ENCODE results near the gene PCK2. TPM values are rescaled to one million over a fixed set of nuclear protein-coding genes. Genes with fewer than 3 reads are reported as not detected.

Gene PCK2
- total RNA-seq, 2 donors from 2014 or later, result 1.8 to 10.7 TPM

GRCh38 chr14:24098229-24098926, 4.3 kb downstream of the PCK2 start:
- no peaks in the 10 kb centered on the region for H3K36me3 ChIP-seq

DNA sequence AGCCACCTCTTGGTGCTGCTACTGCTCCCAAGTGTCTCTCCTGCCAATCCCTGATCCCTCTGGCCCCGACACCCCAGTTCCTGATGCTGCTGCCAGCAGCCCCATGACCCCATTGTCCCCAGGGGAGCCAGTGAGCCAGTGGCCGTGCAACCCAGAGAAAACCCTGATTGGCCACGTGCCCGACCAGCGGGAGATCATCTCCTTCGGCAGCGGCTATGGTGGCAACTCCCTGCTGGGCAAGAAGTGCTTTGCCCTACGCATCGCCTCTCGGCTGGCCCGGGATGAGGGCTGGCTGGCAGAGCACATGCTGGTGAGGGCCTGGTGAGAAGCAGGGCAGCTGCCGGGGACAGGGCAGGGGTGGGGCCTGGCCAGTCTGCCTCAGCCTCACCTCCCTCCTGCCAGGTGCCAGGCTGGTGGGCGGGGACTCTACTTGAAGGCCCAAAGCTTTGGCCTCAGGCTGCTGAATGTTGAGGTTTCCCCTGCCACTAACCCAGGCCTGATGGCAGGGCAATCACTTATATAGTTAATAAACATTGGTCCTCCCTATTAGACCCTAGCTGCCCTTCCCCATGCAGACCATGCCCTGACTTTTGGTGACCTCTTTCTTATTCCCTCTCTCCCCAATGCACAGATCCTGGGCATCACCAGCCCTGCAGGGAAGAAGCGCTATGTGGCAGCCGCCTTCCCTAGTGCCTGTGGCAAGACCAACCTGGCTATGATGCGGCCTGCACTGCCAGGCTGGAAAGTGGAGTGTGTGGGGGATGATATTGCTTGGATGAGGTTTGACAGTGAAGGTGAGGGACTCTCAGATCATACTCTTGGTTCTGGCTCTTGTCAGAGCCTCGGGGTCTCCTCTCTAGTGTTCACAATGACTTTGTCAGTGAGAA, 5.1 kb downstream of the PCK2 start:
- Histone ChIP-seq H3K27me3 (no peaks in the 10 kb centered on the region), H3K36me3 (no peaks in the 10 kb centered on the region), H3K27ac (no peak overlapping the region), H3K4me3 (no peak overlapping the region), H3K9me3 (no peaks in the 10 kb centered on the region), H3K4me1 (peaks cover 0 to 14% of the 10 kb centered on the region in 2 donors)
- no peak for TF ChIP-seq CTCF (IDR thresholded peaks at IDR 0.05)
- no peak for DNase-seq (ENCODE audit: low spot score)

More at GRCh38 chr14:24098229-24098926, 4.3 kb downstream of the PCK2 start:
- Histone ChIP-seq H3K4me3 (no peak overlapping the region), H3K27ac (no peak overlapping the region), H3K4me1 (peaks cover 0 to 19% of the 10 kb centered on the region in 2 donors), H3K27me3 (no peaks in the 10 kb centered on the region), H3K9me3 (no peaks in the 10 kb centered on the region)
- no peak for DNase-seq (ENCODE audit: low spot score)
- TF ChIP-seq CTCF (IDR thresholded peaks at IDR 0.05), result no peak

DNA sequence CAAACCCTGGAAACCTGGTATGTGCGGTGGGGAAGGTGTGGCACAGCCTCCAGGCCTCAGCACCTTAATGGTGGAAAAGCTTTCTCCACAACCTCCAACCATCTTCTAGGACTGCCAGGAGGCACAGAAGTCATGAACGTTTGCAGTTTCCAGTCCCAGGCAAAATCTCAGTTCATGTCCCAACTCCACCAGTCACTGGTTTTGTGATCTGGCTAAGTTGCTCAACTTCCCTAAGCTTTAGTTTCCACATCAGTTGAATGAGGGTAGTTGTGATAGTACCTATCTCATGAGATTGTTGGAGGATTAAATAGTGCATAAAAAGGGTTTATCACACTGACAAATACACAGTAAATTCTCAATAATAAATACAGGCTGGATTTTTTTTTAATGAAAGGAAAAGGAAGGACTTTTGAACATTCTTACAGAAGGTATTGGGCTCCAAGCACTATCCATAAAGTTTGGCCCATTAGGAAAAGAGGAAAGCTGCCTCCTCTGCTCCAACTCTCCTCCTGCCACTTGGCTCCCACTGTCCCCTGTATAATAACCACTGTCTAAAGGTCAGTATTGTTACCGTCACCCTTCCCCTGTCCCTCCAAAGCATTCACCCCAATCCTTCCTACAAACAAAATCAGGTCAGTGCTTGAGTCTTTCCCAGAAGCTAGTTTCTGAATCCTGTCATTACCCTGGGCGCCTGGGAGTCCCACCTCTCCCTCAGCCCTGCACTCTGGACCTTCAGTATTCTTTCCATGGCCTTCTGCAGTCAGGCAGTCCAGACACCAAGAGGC, 6.3 kb downstream of the PCK2 start:
- H3K9me3 ChIP-seq, result no peaks in the 10 kb centered on the region
- no peaks in the 10 kb centered on the region for H3K27me3 ChIP-seq
- TF ChIP-seq CTCF (IDR thresholded peaks at IDR 0.05), result no peak
- no peak overlapping the region for H3K27ac ChIP-seq
- no peak overlapping the region for H3K4me3 ChIP-seq
- H3K36me3 ChIP-seq, result no peaks in the 10 kb centered on the region
- H3K4me1 ChIP-seq, result peaks cover 0 to 5% of the 10 kb centered on the region in 2 donors
- no peak for DNase-seq (ENCODE audit: low spot score)

DNA sequence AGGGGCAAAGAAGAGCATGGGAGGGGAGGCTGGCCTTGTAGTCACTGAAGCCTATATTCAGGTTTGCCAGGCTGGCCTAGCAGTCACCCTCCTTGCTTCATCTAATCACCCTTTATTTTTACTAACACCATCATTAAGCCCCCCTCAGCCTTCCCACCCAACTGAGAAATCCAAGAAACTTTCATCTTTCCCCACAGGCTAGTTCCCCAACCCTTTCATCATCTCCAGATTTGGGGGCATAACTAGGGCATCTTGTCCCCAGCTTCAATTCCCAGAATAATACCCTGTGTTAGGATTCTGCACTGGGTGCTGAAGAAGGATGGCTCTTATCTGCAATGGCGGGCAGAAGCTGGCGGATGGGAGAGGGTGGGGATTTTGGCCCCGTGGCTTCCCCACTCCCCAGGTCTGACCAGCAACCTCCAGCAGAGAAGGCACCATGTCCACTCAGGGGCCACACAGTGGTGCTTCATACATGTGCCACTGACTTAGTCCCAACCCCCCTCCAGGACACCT, 6.9 kb downstream of the PCK2 start:
- Histone ChIP-seq H3K27me3 (no peaks in the 10 kb centered on the region), H3K4me1 (no peaks in the 10 kb centered on the region), H3K36me3 (no peaks in the 10 kb centered on the region), H3K4me3 (no peak overlapping the region), H3K27ac (no peak overlapping the region), H3K9me3 (no peaks in the 10 kb centered on the region)
- no peak for TF ChIP-seq CTCF (IDR thresholded peaks at IDR 0.05)
- no peak for DNase-seq (ENCODE audit: low spot score)

DNA sequence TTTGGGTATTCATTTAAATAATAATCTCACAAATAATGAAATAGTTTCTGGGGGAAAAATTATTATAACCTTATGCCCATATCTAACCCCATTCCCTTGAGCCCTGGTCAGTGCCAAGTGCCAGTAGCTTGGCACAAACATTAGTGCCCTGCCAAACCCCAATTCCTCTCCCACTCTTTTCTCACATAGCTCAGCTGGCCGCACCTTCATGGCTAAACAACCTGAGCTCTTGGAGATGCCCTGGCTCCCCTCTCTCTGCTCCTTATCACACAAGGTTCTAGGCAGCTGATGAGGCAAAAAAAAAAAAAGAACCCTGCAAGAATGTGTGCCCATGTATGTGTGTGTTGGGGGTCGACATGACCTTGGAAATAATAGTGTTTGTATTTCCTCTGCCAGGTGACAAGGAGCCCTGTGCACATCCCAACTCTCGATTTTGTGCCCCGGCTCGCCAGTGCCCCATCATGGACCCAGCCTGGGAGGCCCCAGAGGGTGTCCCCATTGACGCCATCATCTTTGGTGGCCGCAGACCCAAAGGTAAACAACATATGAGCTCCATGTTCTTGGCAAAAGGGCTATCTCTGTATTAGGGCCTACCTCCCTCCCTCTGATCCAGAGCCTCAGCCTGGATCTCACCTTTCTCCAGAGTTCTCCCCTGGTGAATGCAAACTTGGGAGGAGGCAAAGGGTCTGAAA, 8.4 kb downstream of the PCK2 start:
- H3K9me3 ChIP-seq, result no peaks in the 10 kb centered on the region
- no peak overlapping the region for H3K4me3 ChIP-seq
- no peak overlapping the region for H3K27ac ChIP-seq
- TF ChIP-seq CTCF (IDR thresholded peaks at IDR 0.05), result no peak
- no peaks in the 10 kb centered on the region for H3K4me1 ChIP-seq
- DNase-seq (ENCODE audit: low spot score), result no peak
- no peaks in the 10 kb centered on the region for H3K27me3 ChIP-seq
- H3K36me3 ChIP-seq, result no peaks in the 10 kb centered on the region
